H1 (cell line): Measurements from ENCODE around the gene DCDC1. TPM values are rescaled to one million over a fixed set of nuclear protein-coding genes. Genes with fewer than 3 reads are reported as not detected.

Experiments used
- CTCF ChIA-PET: fragments of 300-600 bp; sonication (Branson Sonifier 250); formaldehyde crosslinking; loops from one replicate; lab custom pipeline; 2021; ENCODE audit not compliant: partially characterized antibody; lab: Charles Lee
- POLR2A ChIA-PET: fragments of 300-600 bp; sonication (Branson Sonifier 250); formaldehyde crosslinking; loops from one replicate; lab custom pipeline; 2021; ENCODE audit warnings: inconsistent platforms; ENCODE audit not compliant: partially characterized antibody; lab: Charles Lee
- DNase-seq, 2 experiments: peaks; one replicate each; pipeline versions ENCODE4 v3.0.0 to v3.0.0-alpha.2; 2010 to 2022; ENCODE audit warnings: low spot score in 2 of 2, low read depth in 1 of 2, mixed read lengths in 1 of 2
- FAIRE-seq: peaks from 2 replicates; lab custom pipeline; 2011; peaks lifted over from hg19 to GRCh38; lab: Jason Lieb, UNC
- H2AFZ ChIP-seq: 2 replicates; pipeline ENCODE4 v1.8.1; 2012; ENCODE audit warnings: low read length, inconsistent platforms
- H2AK5ac ChIP-seq: 2 replicates; pipeline ENCODE4 v1.6.1; 2013; ENCODE audit warnings: low read depth, low read length
- H2BK120ac ChIP-seq: replicated peaks from 2 replicates; pipeline ENCODE3; 2013; ENCODE audit warnings: low read depth, low read length, inconsistent platforms
- H2BK12ac ChIP-seq: 2 replicates; pipeline ENCODE4 v1.6.1; 2013; ENCODE audit warnings: low read depth, low read length
- H2BK15ac ChIP-seq: 2 replicates; pipeline ENCODE4 v1.6.1; 2013; ENCODE audit warnings: low read length
- H2BK20ac ChIP-seq: 2 replicates; pipeline ENCODE4 v1.6.1; 2013; ENCODE audit warnings: low read length
- H2BK5ac ChIP-seq: 2 replicates; pipeline ENCODE4 v1.6.1; 2013; ENCODE audit warnings: low read depth, low read length
- H3K14ac ChIP-seq: 2 replicates; pipeline ENCODE4 v1.6.1; 2013; ENCODE audit warnings: inconsistent platforms; ENCODE audit not compliant: insufficient read length
- H3K18ac ChIP-seq: 2 replicates; pipeline ENCODE4 v1.6.1; 2013; ENCODE audit warnings: low read length; ENCODE audit errors: extremely low read depth
- H3K23ac ChIP-seq: 2 replicates; pipeline ENCODE4 v1.6.1; 2013; ENCODE audit warnings: inconsistent platforms; ENCODE audit not compliant: insufficient read length
- H3K23me2 ChIP-seq: 2 replicates; pipeline ENCODE4 v1.6.1; 2013; ENCODE audit warnings: low read depth, low read length
- H3K27ac ChIP-seq: 2 replicates; pipeline ENCODE4 v1.6.1; 2011; ENCODE audit warnings: low read depth, low read length, inconsistent platforms
- H3K27me3 ChIP-seq, 4 experiments: replicated peaks in 1 of 4; 1 replicate in 1 of 4; 2 replicates in 3 of 4; pipeline versions ENCODE4 v1.6.1 to v1.8.1; 2011 to 2013; ENCODE audit warnings: low read length in 3 of 4, mild to moderate bottlenecking in 3 of 4, inconsistent platforms in 2 of 4, mixed read lengths in 2 of 4, moderate library complexity in 1 of 4; ENCODE audit not compliant: control insufficient read depth in 3 of 4, insufficient read depth in 3 of 4; ENCODE audit errors: extremely low read depth in 1 of 4
- H3K36me3 ChIP-seq, 4 experiments: 2 replicates each; pipeline versions ENCODE4 v1.6.1 to v1.8.1; 2011 to 2013; ENCODE audit warnings: mild to moderate bottlenecking in 4 of 4, low read length in 3 of 4, moderate library complexity in 2 of 4, control low read depth in 1 of 4, inconsistent platforms in 1 of 4; ENCODE audit not compliant: insufficient read depth in 4 of 4, control insufficient read depth in 2 of 4
- H3K4ac ChIP-seq: replicated peaks from 2 replicates; pipeline ENCODE3; 2013; ENCODE audit warnings: low read length, low read depth, mixed read lengths, inconsistent platforms; ENCODE audit not compliant: insufficient read length
- H3K4me1 ChIP-seq, 4 experiments: replicated peaks in 1 of 4; 1 replicate in 1 of 4; 2 replicates in 3 of 4; pipeline versions ENCODE4 v1.6.1 to v1.8.1; 2011 to 2013; ENCODE audit warnings: low read length in 3 of 4, inconsistent platforms in 2 of 4, mixed read lengths in 1 of 4; ENCODE audit not compliant: insufficient read depth in 4 of 4, control insufficient read depth in 3 of 4
- H3K4me2 ChIP-seq, 2 experiments: 2 replicates each; pipeline versions ENCODE4 v1.6.1 to v1.8.1; 2011 to 2013; ENCODE audit warnings: low read depth in 2 of 2, low read length in 2 of 2, control low read depth in 1 of 2, inconsistent platforms in 1 of 2, mild to moderate bottlenecking in 1 of 2; ENCODE audit not compliant: insufficient read depth in 1 of 2
- H3K4me3 ChIP-seq, 4 experiments: fragments of 200-600, 300-600 bp in 1 of 4; sonication (generic), shearing (Covaris generic), sonication (Bioruptor Twin) in 1 of 4; 2 replicates each; pipeline versions ENCODE4 v1.5.1 to v1.8.1; 2011 to 2016; ENCODE audit warnings: low read length in 4 of 4, low read depth in 3 of 4, control low read depth in 2 of 4, inconsistent platforms in 2 of 4, mild to moderate bottlenecking in 2 of 4, mixed read lengths in 1 of 4, moderate library complexity in 1 of 4; ENCODE audit not compliant: insufficient read depth in 2 of 4; ENCODE audit errors: extremely low read depth in 1 of 4
- H3K56ac ChIP-seq: replicated peaks from 2 replicates; pipeline ENCODE3; 2013; ENCODE audit warnings: low read depth, mild to moderate bottlenecking, mixed read lengths, low read length, inconsistent platforms; ENCODE audit not compliant: insufficient read length
- H3K79me1 ChIP-seq: 2 replicates; pipeline ENCODE4 v1.6.1; 2013; ENCODE audit warnings: low read depth, low read length, control low read depth
- H3K79me2 ChIP-seq, 2 experiments: 2 replicates each; pipeline versions ENCODE4 v1.6.1 to v1.8.1; 2012 to 2013; ENCODE audit warnings: low read length in 2 of 2, mild to moderate bottlenecking in 2 of 2, inconsistent platforms in 1 of 2; ENCODE audit not compliant: insufficient read depth in 2 of 2, control insufficient read depth in 1 of 2
- H3K9ac ChIP-seq, 4 experiments: replicated peaks in 1 of 4; 1 replicate in 1 of 4; 2 replicates in 3 of 4; pipeline versions ENCODE4 v1.6.1 to v1.8.1; 2011 to 2013; ENCODE audit warnings: low read depth in 3 of 4, low read length in 3 of 4, control low read depth in 2 of 4, mild to moderate bottlenecking in 2 of 4, moderate library complexity in 2 of 4, inconsistent platforms in 1 of 4; ENCODE audit errors: extremely low read depth in 1 of 4
- H3K9me3 ChIP-seq, 2 experiments: 2 replicates each; pipeline versions ENCODE4 v1.6.1 to v1.8.1; 2012 to 2013; ENCODE audit warnings: mild to moderate bottlenecking in 2 of 2, moderate library complexity in 2 of 2, control low read depth in 1 of 2, inconsistent platforms in 1 of 2, low read depth in 1 of 2, low read length in 1 of 2, mixed read lengths in 1 of 2; ENCODE audit not compliant: insufficient read depth in 2 of 2
- H4K20me1 ChIP-seq, 2 experiments: replicated peaks in 1 of 2; 2 replicates each; pipeline versions ENCODE3 to v1.8.1; 2011 to 2013; ENCODE audit warnings: inconsistent platforms in 2 of 2, low read length in 2 of 2, mild to moderate bottlenecking in 1 of 2; ENCODE audit not compliant: insufficient read depth in 2 of 2, control insufficient read depth in 1 of 2
- H4K5ac ChIP-seq: 2 replicates; pipeline ENCODE4 v1.6.1; 2013; ENCODE audit warnings: low read length, low read depth, mixed read lengths, inconsistent platforms; ENCODE audit not compliant: insufficient read length
- H4K8ac ChIP-seq: 2 replicates; pipeline ENCODE4 v1.8.0; 2013; ENCODE audit warnings: mild to moderate bottlenecking, moderate library complexity, low read length, inconsistent platforms; ENCODE audit not compliant: insufficient read depth; ENCODE audit errors: extremely low read depth
- H4K91ac ChIP-seq: replicated peaks from 2 replicates; pipeline ENCODE3; 2013; ENCODE audit warnings: low read length, mixed read lengths, inconsistent platforms; ENCODE audit not compliant: insufficient read length
- CBX5 ChIP-seq: fragments of 300-800, 300-1000 bp; sonication (generic); IDR thresholded peaks from 2 replicates; pipeline ENCODE4 v1.7.1; 2016; ENCODE audit warnings: antibody characterized with exemption, low read length, low read depth
- SIRT6 ChIP-seq: IDR thresholded peaks from one replicate; pipeline ENCODE4 v1.7.1; 2012; ENCODE audit warnings: low read length, inconsistent platforms
- TAF1 ChIP-seq: IDR thresholded peaks from 2 replicates; pipeline ENCODE4 v1.6.1; 2011; ENCODE audit warnings: mild to moderate bottlenecking, low read depth, low read length
- WGBS, 2 experiments: shearing (Covaris generic) in 1 of 2; methylation state at CpG; one replicate each; pipeline versions ENCODE4 v1.1.6 to v1.1.7; 2013 to 2015; ENCODE audit warnings: low lambda C conversion rate in 2 of 2, mixed read lengths in 2 of 2, inconsistent platforms in 1 of 2, low coverage in 1 of 2, missing lambda C conversion rate in 1 of 2; ENCODE audit not compliant: insufficient replicate concordance in 2 of 2, insufficient coverage in 1 of 2, insufficient read length in 1 of 2; ENCODE audit errors: extremely low coverage in 1 of 2, missing lambda C conversion rate in 1 of 2; 5-methylcytosine and 5-hydroxymethylcytosine counted together
- polyA plus RNA-seq, 7 experiments: library from polyadenylated mRNA; depleted of rRNA in 3 of 7; stranded (reverse) in 5 of 7; unstranded in 2 of 7; fragments of >200 nt in 5 of 7; fragments of 200-250 nt in 2 of 7; gene quantifications; 1 replicate in 5 of 7; 2 replicates in 1 of 7; 4 replicates in 1 of 7; pipeline versions ENCODE4 v1.2.1 to v1.2.3, GENCODE V29; 2011 to 2013; ENCODE audit warnings: missing spikeins in 2 of 7, mixed read lengths in 2 of 7
- total RNA-seq: library from RNA; stranded (reverse); fragmentation: NEBNext Ultra II Directional; extraction: Animal tissue kit (Norgen Biotek cat#: 25700); gene quantifications from 2 replicates; pipeline ENCODE4 v1.2.1, GENCODE V29; 2021

The DCDC1 gene
- total and polyA plus RNA-seq, 2 of the 8 experiments (the other 6 are each of a cell fraction or from before 2014, with no cell fraction given), result 0.15 to 0.56 TPM

DNA sequence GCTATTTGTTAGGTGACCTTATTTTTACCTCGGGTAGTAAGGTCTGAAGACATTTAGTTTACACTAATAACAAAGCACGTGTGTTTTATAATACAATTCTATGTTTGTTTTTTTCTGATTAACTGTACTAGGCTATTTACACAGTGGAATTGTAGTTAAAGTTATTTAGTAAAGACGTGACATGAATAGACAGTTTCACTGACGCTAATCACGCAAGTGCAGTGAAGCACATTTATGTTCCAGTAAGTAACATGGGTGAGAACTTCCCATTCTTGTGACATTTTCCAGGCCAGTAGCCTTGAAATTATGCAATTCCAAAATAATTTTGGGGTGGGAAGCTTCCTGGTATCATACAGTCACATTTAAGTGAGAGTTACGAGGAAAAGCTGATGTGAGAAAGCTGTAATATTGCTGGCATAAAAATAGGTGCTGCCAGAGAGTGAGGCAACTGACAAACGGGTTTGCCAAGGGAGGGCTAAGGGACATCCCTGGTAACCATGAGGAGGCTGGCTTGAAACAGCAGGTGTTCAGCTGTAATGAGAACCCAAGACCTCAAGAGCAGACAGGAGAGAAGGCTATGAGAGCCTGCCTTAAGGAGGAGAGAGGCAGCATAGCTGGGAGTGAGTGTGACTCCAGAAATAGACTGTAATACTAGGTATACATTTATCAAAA, 378.8 kb downstream of the DCDC1 start:
- H3K79me1 ChIP-seq, result no peaks in the 10 kb centered on the region
- H3K18ac ChIP-seq, result no peak overlapping the region
- H3K9ac ChIP-seq, result no peak overlapping the region
- H3K4me2 ChIP-seq, result no peak overlapping the region
- H4K20me1 ChIP-seq, result no peaks in the 10 kb centered on the region
- 0 out of 2 replicates have a peak overlapping the region, but pooled peaks have one; percentile 20 for H2BK12ac ChIP-seq
- DNase-seq (no peak), FAIRE-seq (no peak)
- no peak overlapping the region for H2BK5ac ChIP-seq
- H2AK5ac ChIP-seq, result no peak overlapping the region
- H3K14ac ChIP-seq, result no peak overlapping the region
- POLR2A ChIA-PET, result no interaction called here
- H3K79me2 ChIP-seq, result no peaks in the 10 kb centered on the region
- no peak for TF ChIP-seq TAF1
- TF ChIP-seq CBX5, result no peak
- TF ChIP-seq SIRT6, result no peak
- H2BK120ac ChIP-seq, result no peak overlapping the region
- no peak overlapping the region for H4K91ac ChIP-seq
- 89% methylated on average over 7 of the region's 7 CpGs; no CpG with 5 or more reads in 1 of the 2 experiments for WGBS, 2 experiments
- no peak overlapping the region for H3K27ac ChIP-seq
- H4K8ac ChIP-seq, result no peak overlapping the region
- no peak overlapping the region for H3K23ac ChIP-seq
- no peaks in the 10 kb centered on the region for H3K27me3 ChIP-seq
- no peaks in the 10 kb centered on the region for H3K23me2 ChIP-seq
- H3K56ac ChIP-seq, result no peak overlapping the region
- CTCF ChIA-PET, result no interaction called here
- H3K36me3 ChIP-seq, result no peaks in the 10 kb centered on the region
- no peak overlapping the region for H2BK20ac ChIP-seq
- H3K4me1 ChIP-seq, result no peaks in the 10 kb centered on the region
- H2BK15ac ChIP-seq, result no peak overlapping the region
- H3K4me3 ChIP-seq, result no peak overlapping the region
- H4K5ac ChIP-seq, result no peak overlapping the region
- no peaks in the 10 kb centered on the region for H3K9me3 ChIP-seq
- no peak overlapping the region for H3K4ac ChIP-seq
- no peak overlapping the region for H2AFZ ChIP-seq
